HepG2 (cell line): ENCODE measurements around the gene NUAK1. TPM values are rescaled to one million over a fixed set of nuclear protein-coding genes. Genes with fewer than 3 reads are reported as not detected.
A peak's percentile ranks its signal among the peaks of the same experiment; 100 is the strongest.

Source experiments
- KLF9 ChIP-seq: IDR thresholded peaks from 2 replicates; pipeline ENCODE4 v1.6.1; 2016; ENCODE audit warnings: low read depth
- STAT5B ChIP-seq: sonication (generic); formaldehyde crosslinking; IDR thresholded peaks from 2 replicates; pipeline ENCODE4 v1.4.0; 2020; ENCODE audit warnings: missing genetic modification reagents
- ZFY ChIP-seq: sonication (generic); formaldehyde crosslinking; IDR thresholded peaks from 2 replicates; pipeline ENCODE4 v1.4.0; 2020; ENCODE audit warnings: missing genetic modification reagents
- ZNF501 ChIP-seq: sonication (generic); formaldehyde crosslinking; IDR thresholded peaks from 2 replicates; pipeline ENCODE4 v1.5.1; 2020; ENCODE audit warnings: mild to moderate bottlenecking, moderate library complexity, missing genetic modification reagents
- polyA plus RNA-seq, 8 experiments: library from polyadenylated mRNA; depleted of rRNA in 3 of 8; stranded (reverse) in 7 of 8; unstranded in 1 of 8; fragments of >200 nt; fragmentation: Illumina TruSeq in 4 of 8; extraction: Trizol in 4 of 8; gene quantifications; 2 replicates each; pipeline versions ENCODE4 v1.2.1 to v1.2.3, GENCODE V29; 2011 to 2016; ENCODE audit warnings: low read depth in 4 of 8, missing spikeins in 1 of 8, mixed read lengths in 1 of 8; ENCODE audit not compliant: insufficient read depth in 1 of 8
- total RNA-seq, 5 experiments: library from RNA; depleted of rRNA; stranded (reverse); fragments of >200 nt; fragmentation: Illumina TruSeq; extraction: Trizol; gene quantifications; 2 replicates each; pipeline ENCODE4 v1.2.3, GENCODE V29; 2016; ENCODE audit warnings: low read depth in 1 of 5
- TF ChIP-seq, protein P1 (sequence below): sonication (generic); formaldehyde crosslinking; IDR thresholded peaks from 2 replicates; pipeline ENCODE4 v1.5.0; 2020; ENCODE audit warnings: mild to moderate bottlenecking, missing genetic modification reagents, borderline replicate concordance

The NUAK1 gene
- total and polyA plus RNA-seq, 2 of the 13 experiments (the other 11 are each of a cell fraction or from before 2014, with no cell fraction given) = 1.7 to 1.9 TPM

- TF ChIP-seq, protein P1, sequence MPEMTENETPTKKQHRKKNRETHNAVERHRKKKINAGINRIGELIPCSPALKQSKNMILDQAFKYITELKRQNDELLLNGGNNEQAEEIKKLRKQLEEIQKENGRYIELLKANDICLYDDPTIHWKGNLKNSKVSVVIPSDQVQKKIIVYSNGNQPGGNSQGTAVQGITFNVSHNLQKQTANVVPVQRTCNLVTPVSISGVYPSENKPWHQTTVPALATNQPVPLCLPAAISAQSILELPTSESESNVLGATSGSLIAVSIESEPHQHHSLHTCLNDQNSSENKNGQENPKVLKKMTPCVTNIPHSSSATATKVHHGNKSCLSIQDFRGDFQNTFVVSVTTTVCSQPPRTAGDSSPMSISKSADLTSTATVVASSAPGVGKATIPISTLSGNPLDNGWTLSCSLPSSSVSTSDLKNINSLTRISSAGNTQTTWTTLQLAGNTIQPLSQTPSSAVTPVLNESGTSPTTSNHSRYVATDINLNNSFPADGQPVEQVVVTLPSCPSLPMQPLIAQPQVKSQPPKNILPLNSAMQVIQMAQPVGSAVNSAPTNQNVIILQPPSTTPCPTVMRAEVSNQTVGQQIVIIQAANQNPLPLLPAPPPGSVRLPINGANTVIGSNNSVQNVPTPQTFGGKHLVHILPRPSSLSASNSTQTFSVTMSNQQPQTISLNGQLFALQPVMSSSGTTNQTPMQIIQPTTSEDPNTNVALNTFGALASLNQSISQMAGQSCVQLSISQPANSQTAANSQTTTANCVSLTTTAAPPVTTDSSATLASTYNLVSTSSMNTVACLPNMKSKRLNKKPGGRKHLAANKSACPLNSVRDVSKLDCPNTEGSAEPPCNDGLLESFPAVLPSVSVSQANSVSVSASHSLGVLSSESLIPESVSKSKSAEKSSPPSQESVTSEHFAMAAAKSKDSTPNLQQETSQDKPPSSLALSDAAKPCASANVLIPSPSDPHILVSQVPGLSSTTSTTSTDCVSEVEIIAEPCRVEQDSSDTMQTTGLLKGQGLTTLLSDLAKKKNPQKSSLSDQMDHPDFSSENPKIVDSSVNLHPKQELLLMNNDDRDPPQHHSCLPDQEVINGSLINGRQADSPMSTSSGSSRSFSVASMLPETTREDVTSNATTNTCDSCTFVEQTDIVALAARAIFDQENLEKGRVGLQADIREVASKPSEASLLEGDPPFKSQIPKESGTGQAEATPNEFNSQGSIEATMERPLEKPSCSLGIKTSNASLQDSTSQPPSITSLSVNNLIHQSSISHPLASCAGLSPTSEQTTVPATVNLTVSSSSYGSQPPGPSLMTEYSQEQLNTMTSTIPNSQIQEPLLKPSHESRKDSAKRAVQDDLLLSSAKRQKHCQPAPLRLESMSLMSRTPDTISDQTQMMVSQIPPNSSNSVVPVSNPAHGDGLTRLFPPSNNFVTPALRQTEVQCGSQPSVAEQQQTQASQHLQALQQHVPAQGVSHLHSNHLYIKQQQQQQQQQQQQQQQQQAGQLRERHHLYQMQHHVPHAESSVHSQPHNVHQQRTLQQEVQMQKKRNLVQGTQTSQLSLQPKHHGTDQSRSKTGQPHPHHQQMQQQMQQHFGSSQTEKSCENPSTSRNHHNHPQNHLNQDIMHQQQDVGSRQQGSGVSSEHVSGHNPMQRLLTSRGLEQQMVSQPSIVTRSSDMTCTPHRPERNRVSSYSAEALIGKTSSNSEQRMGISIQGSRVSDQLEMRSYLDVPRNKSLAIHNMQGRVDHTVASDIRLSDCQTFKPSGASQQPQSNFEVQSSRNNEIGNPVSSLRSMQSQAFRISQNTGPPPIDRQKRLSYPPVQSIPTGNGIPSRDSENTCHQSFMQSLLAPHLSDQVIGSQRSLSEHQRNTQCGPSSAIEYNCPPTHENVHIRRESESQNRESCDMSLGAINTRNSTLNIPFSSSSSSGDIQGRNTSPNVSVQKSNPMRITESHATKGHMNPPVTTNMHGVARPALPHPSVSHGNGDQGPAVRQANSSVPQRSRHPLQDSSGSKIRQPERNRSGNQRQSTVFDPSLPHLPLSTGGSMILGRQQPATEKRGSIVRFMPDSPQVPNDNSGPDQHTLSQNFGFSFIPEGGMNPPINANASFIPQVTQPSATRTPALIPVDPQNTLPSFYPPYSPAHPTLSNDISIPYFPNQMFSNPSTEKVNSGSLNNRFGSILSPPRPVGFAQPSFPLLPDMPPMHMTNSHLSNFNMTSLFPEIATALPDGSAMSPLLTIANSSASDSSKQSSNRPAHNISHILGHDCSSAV (CRISPR knock-in tag) = no peak
- TF ChIP-seq KLF9 = 0 out of 2 replicates have a peak, but pooled peaks have one; percentile 27
- TF ChIP-seq ZNF501 (CRISPR knock-in tag) = peak; percentile 54; the same call in 1 of the 2 replicates
- no peak for TF ChIP-seq STAT5B (CRISPR knock-in tag)
- TF ChIP-seq ZFY (CRISPR knock-in tag) = peak; percentile 75
Measured at GRCh38 chr12:106139422-106140171, 843 bp upstream of the NUAK1 start (continued).
